HuH-7.5 (cell line): ENCODE results near the gene TH.

Source experiments
- DNase-seq: peaks from one replicate; pipeline ENCODE4 v3.0.0; 2011; ENCODE audit warnings: low spot score

TH gene

GRCh38 chr11:2208691-2209369 lies 37.2 kb upstream of the TH start:
- no peak for DNase-seq

- DNase-seq = no peak
These were observed 36.4 kb upstream of the TH start for GRCh38 chr11:2207773-2208621.

GRCh38 chr11:2207212-2207611 lies 35.6 kb upstream of the TH start:
- DNase-seq = no peak

GRCh38 chr11:2205981-2206690 lies 34.5 kb upstream of the TH start:
- DNase-seq = no peak

DNA sequence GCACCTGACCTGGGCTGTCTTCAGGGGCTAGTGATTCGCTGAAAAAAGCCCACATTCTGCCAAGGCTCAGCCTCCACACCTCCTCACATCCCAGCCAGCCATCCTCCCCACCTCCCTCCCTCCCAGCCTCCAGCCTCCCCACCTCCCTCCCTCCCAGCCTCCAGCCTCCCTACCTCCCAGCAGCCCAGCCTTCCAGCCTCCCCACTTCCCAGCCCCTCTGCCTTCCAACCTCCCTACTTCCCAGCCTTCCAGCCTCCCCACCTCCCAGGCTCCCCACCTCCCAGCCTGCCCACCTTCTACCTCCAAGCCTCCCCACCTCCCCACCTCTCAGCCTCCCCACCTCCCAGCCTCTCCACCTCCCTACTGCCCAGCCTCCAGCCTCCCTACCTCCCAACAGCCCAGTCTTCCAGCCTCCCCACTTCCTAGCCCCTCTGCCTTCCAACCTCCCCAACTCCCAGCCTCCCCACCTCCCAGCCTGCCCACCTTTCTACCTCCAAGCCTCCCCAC lies 33.7 kb upstream of the TH start:
- no peak for DNase-seq

GRCh38 chr11:2204361-2205213 lies 33.0 kb upstream of the TH start:
- DNase-seq = no peak

DNA sequence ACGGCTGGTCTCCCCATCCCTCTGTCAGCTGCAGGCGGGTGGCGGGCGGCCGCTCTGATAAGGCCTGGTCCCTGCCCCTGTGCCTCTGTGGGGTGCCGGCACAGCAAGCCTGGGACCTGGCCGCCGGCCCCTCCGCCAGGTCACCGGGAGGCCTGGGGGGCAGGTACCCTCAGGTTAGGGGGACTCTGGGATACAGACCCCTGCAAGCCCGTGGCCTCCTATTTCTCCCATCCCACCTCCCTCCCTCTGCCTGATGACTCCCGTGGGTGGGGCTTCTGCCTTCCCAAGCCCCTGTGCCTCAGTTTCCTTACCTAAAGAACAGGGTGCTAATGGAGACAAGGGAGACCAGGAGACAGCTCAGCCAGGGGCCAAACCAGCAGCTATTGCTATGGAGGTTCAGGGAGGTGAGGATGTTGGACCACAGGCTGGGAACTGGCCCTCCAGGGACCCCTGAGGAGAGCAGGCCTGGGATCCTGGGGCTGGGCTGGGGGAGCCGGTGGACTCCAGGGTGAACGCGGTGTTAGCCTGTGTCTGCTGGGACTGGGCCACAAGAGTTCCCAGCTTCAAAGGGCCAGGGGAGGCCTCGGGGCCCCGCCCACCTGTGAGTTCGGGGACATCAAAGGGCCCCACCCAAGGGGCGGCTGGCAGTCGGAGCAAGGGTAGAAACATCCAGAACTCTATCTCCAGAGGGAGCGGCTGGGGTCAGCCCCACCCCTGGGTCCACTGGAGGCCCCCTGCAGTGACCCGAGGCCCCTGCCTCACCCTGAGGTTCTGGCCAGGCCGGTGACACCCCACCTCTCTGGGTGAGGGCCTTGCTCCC lies 32.0 kb upstream of the TH start:
- no peak for DNase-seq

- no peak for DNase-seq
These were observed 31.4 kb upstream of the TH start for GRCh38 chr11:2202900-2203439.

DNA sequence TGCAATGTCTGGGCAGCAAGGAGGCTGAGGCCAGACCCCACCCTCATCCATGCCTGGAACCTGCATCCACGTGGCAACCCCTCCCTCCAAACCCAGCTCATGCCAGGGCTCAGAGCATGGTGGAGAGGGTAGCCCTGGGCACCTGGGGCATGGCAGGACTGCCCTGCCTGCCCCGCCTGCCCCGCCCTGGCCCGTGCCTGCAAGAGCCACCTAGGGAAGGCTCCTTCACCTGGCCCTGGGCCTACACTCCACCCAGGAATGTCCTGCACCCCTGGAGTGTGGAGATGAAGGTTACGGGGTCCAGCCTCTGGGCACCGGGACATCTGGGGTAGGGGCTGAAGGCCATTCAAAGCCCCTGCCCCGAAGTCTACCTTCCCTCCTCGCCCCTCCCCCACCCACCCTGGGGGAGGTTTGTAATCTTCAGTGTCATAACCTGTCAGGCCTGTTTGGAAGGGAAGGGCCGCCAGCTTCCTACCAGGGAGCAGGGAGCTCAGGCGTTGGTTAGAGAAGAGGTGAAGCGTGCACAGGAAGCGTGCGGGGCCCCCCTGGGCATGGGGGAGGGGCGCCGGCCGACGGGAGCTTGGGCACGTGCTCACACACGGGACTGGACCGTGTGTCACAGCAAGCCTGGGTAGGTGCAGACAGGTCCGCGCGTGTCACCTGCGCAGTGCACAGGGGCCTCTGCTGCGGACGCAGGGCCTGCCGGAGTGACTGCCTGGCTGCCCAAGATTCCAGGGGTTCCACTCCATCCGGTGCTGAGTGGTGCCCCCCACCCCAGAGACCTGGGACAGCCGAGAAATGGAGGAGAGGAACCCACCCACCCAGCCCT lies 30.7 kb upstream of the TH start:
- DNase-seq = no peak

DNA sequence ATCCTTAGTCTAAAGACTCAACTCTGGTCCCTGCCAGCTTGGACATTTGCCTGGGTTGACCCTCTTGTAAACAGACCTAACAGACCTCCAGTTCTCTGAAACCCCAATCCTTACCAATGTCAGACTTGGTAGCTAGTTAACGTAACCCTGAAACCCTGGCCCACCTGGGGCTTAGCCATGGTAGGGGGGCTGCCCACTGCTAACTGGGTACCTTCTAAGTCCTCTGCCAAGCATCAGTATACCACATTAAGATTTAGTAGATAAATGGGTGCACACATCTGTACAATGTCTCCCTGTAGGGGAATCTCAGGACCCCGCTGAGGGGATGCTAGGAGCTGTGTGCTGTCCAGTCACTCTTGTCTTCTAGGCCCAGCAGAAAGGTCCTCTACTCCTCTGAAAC lies 29.9 kb upstream of the TH start:
- DNase-seq = no peak

- no peak for DNase-seq
These were observed 29.4 kb upstream of the TH start for GRCh38 chr11:2200957-2201519.

- DNase-seq = no peak
These were observed 28.9 kb upstream of the TH start for GRCh38 chr11:2200536-2200935.

DNA sequence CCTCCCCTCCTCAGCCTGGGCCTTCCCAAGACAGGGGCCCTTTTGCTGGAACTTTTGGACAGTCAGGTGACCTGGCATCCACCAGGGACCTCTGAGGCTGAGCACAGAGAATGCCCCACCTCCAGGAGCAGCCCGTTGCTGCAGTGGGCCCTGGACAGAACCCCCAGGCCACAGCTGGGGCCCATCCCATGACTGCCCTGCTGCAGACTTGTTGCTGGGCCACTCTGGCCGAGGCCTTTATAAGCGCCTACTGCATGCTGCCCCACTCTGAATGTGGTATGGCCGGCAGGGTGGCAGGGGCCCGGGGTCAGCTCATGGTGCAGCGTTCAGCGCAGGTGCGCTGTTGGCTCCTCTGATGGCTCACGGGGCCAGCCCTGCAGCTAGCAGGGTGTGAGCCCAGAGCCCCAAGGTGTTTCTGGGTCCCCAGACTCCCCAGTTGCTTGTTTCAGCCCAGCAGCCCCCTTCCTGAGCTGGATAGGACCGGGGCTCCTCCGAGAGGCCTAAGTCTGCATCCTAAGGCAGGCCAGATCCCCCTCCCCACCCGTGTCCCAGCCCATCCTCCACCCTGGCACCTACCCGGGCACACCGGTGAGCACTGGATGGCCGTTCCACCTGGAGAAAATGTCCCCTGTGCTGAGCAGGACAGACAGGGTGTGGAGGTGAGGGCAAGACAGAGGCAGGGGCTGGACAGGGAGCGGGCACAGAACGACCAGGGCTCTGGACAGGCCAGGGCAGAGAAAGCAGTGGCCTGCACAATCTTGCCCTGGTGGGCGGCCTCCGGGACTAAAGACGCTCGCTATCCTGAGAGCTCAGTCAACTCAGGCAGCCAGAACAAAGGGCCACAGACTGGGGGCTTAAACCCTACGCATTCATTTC lies 28.1 kb upstream of the TH start:
- DNase-seq = no peak

DNA sequence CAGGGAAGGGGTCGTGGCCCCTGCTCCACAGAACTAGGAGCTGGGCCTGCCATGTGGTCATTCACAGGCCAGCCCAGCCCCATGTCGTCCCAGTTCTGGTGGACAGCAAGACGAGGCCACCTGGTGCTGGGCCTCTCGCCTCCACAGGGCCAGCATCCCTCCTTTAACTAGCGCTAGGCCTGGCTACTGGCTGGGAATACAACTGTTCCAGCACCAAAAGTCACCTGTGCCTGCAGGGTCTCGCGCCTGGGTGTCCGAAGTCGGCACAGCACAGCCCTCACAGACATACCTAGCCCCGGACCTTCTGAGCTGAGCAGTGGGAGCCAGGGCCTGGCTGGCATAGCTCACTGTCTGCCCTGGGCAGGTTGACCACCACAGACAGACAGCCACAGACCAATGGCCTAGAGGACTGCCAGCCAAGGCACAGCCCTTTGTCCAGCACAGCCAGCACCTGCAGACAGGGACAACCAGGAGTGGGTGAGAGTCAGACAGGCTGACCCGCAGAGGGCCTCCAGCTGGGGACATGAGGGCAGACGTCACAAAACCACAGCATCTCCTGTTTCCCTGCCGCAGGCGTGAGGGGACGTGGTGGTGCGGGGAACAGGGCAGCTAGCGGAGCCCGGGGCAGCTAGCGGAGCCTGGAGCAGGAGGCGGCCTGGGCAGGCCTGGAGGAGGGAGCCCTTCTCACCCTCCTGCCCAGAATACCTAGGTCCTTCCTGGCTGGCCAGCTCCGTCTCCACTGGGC lies 27.2 kb upstream of the TH start:
- no peak for DNase-seq

DNA sequence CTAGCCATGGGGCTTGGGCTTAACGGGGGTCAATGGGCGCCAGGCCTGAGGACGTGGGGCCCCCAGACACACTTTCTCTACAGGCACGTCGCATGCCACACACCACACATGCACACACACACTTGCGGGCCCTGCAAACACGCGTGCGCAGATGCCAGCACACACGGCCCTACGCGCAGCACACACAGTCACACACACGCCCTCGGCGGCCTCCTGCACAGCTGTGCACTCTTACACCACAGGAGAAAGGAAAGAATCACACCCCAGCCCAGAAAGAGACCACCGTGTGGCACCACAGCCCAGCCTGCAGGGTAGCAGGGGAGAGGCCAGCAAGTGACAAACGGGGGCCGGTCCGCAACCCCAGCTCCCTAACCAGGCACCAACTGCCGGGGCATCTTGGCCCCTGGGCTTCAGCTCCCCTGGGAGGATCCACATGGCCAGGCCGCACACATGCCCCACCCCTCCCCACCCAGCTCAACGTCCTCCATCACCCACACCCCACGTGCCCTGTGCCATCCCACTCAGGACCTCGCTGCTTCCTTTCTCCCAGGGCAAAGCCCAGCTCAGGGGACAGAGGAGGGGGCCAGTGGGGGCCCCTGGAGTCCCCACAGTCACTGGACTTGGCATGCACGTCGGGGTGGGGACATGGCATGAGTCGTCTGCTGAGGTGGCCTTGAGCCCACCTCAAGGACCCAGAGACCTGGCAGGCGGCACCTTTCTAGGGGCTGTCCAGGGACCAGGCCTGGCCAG lies 26.3 kb upstream of the TH start:
- DNase-seq = no peak

- DNase-seq = peak; percentile 88
These were observed 25.6 kb upstream of the TH start for GRCh38 chr11:2196970-2197770.
